GM04504 (cell line): ENCODE results near the gene PLD3.
A peak's percentile ranks its signal among the peaks of the same experiment; 100 is the strongest.

ENCODE experiments used
- DNase-seq: peaks from one replicate; pipeline ENCODE4 v3.0.0-alpha.2; 2012; ENCODE audit warnings: low read depth

The PLD3 gene

GRCh38 chr19:40348125-40348913 is at the start of gene PLD3, which contains the start of gene C19orf47:
TSS of gene PLD3 (plus strand) at chr19:40348695. CDS start at chr19:40366484, 17,789 bp downstream.
TSS of gene C19orf47 (minus strand) at chr19:40348397. CDS start at chr19:40341857, 6,540 bp downstream.
- DNase-seq = peak; percentile 98

GRCh38 chr19:40300668-40301067 is 47.8 kb upstream of the PLD3 start:
- DNase-seq = no peak

GRCh38 chr19:40302224-40303011 is 46.1 kb upstream of the PLD3 start:
- DNase-seq = no peak

GRCh38 chr19:40303765-40304164 is 44.7 kb upstream of the PLD3 start:
- no peak for DNase-seq

GRCh38 chr19:40304306-40304705 is 44.2 kb upstream of the PLD3 start:
- DNase-seq = no peak

- peak; percentile 67 for DNase-seq
Observed at GRCh38 chr19:40305403-40305802, 43.1 kb upstream of the PLD3 start.

GRCh38 chr19:40309666-40310065 is 38.8 kb upstream of the PLD3 start:
- no peak for DNase-seq

GRCh38 chr19:40312533-40312932 is 36.0 kb upstream of the PLD3 start:
- no peak for DNase-seq

GRCh38 chr19:40313229-40313983 is 35.1 kb upstream of the PLD3 start:
- DNase-seq = no peak

- no peak for DNase-seq
Observed at GRCh38 chr19:40314656-40315055, 33.8 kb upstream of the PLD3 start.

- no peak for DNase-seq
Observed at GRCh38 chr19:40315812-40316470, 32.6 kb upstream of the PLD3 start.

GRCh38 chr19:40317338-40317737 is 31.2 kb upstream of the PLD3 start:
- no peak for DNase-seq

GRCh38 chr19:40320558-40320935 is 27.9 kb upstream of the PLD3 start:
- DNase-seq = no peak

- no peak for DNase-seq
Observed at GRCh38 chr19:40321076-40321475, 27.4 kb upstream of the PLD3 start.

GRCh38 chr19:40321566-40322270 is 26.8 kb upstream of the PLD3 start:
- DNase-seq = no peak

- DNase-seq = no peak
Observed at GRCh38 chr19:40322271-40322610, 26.3 kb upstream of the PLD3 start.

GRCh38 chr19:40322951-40323615 is 25.4 kb upstream of the PLD3 start:
- no peak for DNase-seq

- DNase-seq = no peak
Observed at GRCh38 chr19:40323705-40324104, 24.8 kb upstream of the PLD3 start.

GRCh38 chr19:40326201-40326600 is 22.3 kb upstream of the PLD3 start:
- no peak for DNase-seq

GRCh38 chr19:40331052-40331451 is 17.4 kb upstream of the PLD3 start:
- DNase-seq = no peak

GRCh38 chr19:40332669-40333068 is 15.8 kb upstream of the PLD3 start:
- DNase-seq = no peak
